ENCODE measurements around the gene IL1F10. TPM values are rescaled to one million over a fixed set of nuclear protein-coding genes. Genes with fewer than 3 reads are reported as not detected.

IL1F10 gene
- total RNA-seq, 1 experiment from 2014 or later = not detected

GRCh38 chr2:113077921-113078320 lies 10.2 kb downstream of the IL1F10 start:
- no peak for DNase-seq (ENCODE audit: low read depth in 1 of 2, low spot score in 2 of 2)
- H3K27me3 ChIP-seq (replicated peaks) = 0 out of 2 replicates have a peak, but pooled peaks cover 5% of the 10 kb centered on the region
- H3K4me3 ChIP-seq = no peak overlapping the region
- no peaks in the 10 kb centered on the region for H3K9me3 ChIP-seq (replicated peaks)
- H3K36me3 ChIP-seq = no peaks in the 10 kb centered on the region
- H3K4me1 ChIP-seq (replicated peaks) = no peaks in the 10 kb centered on the region
- H3K27ac ChIP-seq = no peak overlapping the region

GRCh38 chr2:113078350-113078839 lies 10.6 kb downstream of the IL1F10 start:
- Histone ChIP-seq H3K9me3 (replicated peaks) (no peaks in the 10 kb centered on the region), H3K27me3 (replicated peaks) (0 out of 2 replicates have a peak, but pooled peaks cover 5% of the 10 kb centered on the region), H3K4me3 (no peak overlapping the region), H3K36me3 (no peaks in the 10 kb centered on the region), H3K27ac (no peak overlapping the region), H3K4me1 (replicated peaks) (no peaks in the 10 kb centered on the region)
- DNase-seq (ENCODE audit: low read depth in 1 of 2, low spot score in 2 of 2) = no peak

DNA sequence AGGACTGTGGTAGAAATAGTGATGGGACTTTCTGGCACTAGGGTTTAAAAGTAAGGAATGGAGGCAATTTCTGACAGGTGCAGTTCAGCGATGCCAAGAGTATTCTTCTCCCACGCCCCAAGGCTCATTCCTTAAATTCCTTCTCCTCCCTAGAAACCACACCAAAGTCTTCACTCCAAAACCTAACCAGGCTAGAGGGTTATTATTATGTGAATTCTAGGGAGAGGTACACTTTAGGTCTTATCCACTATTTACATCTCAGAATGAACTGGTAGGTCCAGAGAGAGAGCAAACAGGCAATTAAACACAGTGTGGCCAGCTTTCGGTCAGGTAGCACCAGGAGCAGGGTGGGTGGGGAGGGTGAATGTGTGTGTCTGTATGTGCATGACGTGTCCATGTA lies 11.4 kb downstream of the IL1F10 start:
- H3K27me3 ChIP-seq (replicated peaks) = 0 out of 2 replicates have a peak, but pooled peaks cover 5% of the 10 kb centered on the region
- no peak overlapping the region for H3K4me3 ChIP-seq
- no peaks in the 10 kb centered on the region for H3K36me3 ChIP-seq
- no peaks in the 10 kb centered on the region for H3K4me1 ChIP-seq (replicated peaks)
- no peak overlapping the region for H3K27ac ChIP-seq
- no peaks in the 10 kb centered on the region for H3K9me3 ChIP-seq (replicated peaks)
- DNase-seq (ENCODE audit: low read depth in 1 of 2, low spot score in 2 of 2) = no peak

DNA sequence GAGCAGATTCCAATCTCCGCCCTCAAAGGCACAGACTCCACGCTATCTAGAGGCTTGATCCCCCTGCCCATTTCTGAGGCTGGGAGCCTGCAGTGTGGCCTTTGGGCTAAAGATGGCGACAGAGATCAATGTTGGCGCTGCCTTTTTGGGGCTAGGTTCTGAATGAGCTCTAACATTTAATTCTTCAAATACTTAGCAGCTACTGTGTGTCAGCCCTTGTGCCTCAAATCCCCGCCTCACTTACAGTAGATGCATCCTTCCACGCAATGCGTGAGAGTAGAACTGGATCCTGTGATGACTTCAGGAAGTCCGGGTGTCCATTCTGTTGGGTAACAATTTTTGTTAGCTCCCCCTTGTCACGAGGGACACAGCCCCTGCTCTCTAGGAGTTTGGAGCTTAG lies 12.4 kb downstream of the IL1F10 start:
- Histone ChIP-seq H3K27me3 (replicated peaks) (0 out of 2 replicates have a peak, but pooled peaks cover 7% of the 10 kb centered on the region), H3K4me1 (replicated peaks) (no peaks in the 10 kb centered on the region), H3K4me3 (no peak overlapping the region), H3K9me3 (replicated peaks) (no peaks in the 10 kb centered on the region), H3K27ac (no peak overlapping the region), H3K36me3 (no peaks in the 10 kb centered on the region)
- DNase-seq (ENCODE audit: low read depth in 1 of 2, low spot score in 2 of 2) = no peak

DNA sequence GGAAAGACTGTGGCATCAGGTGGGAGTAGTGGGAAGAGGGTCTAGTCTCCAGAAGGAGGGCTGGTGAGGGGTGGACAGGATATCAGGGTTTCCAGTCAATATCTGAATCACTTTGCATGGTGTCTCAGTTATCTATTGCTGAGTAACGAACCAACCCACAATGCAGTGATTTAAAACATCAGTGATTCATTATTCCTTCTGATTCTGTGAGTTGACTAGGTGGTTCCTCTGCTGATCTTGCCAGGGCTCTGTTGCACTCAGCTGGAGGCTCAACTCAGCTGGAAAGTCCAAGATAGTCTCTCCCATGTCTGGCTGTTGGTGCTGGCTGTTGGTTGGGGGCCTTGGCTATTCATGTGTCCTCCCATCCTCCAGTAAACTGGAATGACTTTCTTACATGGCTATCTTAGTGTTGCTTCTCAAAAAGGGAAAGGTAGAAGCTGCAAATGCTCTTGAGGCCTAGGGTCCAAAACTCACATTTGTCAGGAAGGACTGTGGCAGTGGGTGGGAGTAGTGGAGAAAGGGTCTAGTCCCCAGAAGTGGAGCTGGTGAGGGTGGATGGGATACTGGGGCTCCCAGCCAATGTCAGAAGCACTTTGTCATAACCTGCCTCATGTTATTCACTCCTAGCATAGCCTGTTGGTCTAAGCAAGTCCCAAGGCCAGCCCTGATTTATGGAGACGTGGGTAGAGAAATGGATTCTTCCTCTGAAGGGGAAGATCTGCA lies 13.9 kb downstream of the IL1F10 start:
- no peak for DNase-seq (ENCODE audit: low read depth in 1 of 2, low spot score in 2 of 2)
- H3K4me3 ChIP-seq = no peak overlapping the region
- no peaks in the 10 kb centered on the region for H3K9me3 ChIP-seq (replicated peaks)
- H3K27ac ChIP-seq = no peak overlapping the region
- H3K27me3 ChIP-seq (replicated peaks) = 0 out of 2 replicates have a peak, but pooled peaks cover 8% of the 10 kb centered on the region
- H3K4me1 ChIP-seq (replicated peaks) = no peaks in the 10 kb centered on the region
- no peaks in the 10 kb centered on the region for H3K36me3 ChIP-seq

GRCh38 chr2:113083296-113083695 lies 15.5 kb downstream of the IL1F10 start:
- Histone ChIP-seq H3K36me3 (no peaks in the 10 kb centered on the region), H3K9me3 (replicated peaks) (no peaks in the 10 kb centered on the region), H3K27me3 (replicated peaks) (0 out of 2 replicates have a peak, but pooled peaks cover 8% of the 10 kb centered on the region), H3K27ac (no peak overlapping the region), H3K4me1 (replicated peaks) (no peaks in the 10 kb centered on the region), H3K4me3 (no peak overlapping the region)
- DNase-seq (ENCODE audit: low read depth in 1 of 2, low spot score in 2 of 2) = no peak

DNA sequence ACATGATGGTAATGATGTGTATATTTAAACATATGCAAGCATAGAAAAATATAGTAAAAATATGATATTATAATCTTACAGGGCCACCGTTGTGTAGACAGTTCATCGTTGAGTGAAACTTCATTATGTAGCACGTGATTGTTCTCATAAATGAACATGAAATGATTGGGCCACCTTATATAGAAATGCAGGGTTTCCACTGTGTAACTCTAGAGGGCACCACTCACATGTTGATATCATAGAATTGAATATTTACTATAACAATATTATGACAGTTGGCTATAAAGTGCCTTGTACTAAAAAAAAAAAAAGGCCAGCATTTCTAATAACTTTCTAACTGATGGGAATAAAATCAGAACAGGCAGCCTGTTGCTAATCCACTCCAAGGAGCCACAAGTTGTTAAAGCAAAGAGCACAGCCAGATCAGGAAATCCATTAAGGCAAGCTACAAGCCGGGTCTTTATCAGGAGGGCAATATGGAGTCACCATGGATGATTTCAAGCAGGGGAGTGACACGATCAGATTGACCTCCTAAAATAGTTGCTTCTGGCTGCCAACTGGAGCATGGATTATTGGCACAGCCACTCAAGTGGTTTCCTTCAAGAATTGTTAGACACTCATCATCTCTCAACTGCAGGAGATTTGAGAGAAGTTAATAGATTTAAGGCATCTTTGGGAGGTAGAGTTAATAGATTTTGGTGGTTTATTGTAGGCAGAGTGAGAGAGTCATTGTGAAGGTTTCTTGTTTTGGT lies 16.7 kb downstream of the IL1F10 start:
- H3K4me3 ChIP-seq = no peak overlapping the region
- no peak for DNase-seq (ENCODE audit: low read depth in 1 of 2, low spot score in 2 of 2)
- no peaks in the 10 kb centered on the region for H3K36me3 ChIP-seq
- 0 out of 2 replicates have a peak, but pooled peaks cover 8% of the 10 kb centered on the region for H3K27me3 ChIP-seq (replicated peaks)
- no peak overlapping the region for H3K27ac ChIP-seq
- H3K9me3 ChIP-seq (replicated peaks) = no peaks in the 10 kb centered on the region
- no peaks in the 10 kb centered on the region for H3K4me1 ChIP-seq (replicated peaks)

DNA sequence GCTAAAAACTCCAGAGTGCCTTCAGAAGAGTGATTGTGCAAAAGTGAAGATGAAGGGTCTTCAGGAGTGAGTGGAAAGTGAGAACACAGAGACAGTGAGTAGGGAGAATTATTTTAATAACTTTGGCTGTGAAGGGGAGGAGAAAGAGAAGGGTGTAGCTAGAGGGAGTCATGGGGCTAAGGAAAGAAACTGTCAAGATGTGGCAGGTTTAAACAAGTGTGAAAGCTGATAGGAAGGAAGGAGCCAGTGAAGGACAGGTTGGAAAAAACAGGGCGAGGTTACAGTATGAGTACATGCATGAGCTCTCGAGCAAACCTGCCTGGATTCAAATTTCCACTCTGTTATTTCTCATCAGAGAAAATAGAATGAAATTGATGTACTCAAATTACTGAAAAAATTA lies 17.8 kb downstream of the IL1F10 start:
- Histone ChIP-seq H3K9me3 (replicated peaks) (no peaks in the 10 kb centered on the region), H3K4me1 (replicated peaks) (no peaks in the 10 kb centered on the region), H3K27ac (no peak overlapping the region), H3K4me3 (no peak overlapping the region), H3K36me3 (no peaks in the 10 kb centered on the region), H3K27me3 (replicated peaks) (0 out of 2 replicates have a peak, but pooled peaks cover 8% of the 10 kb centered on the region)
- no peak for DNase-seq (ENCODE audit: low read depth in 1 of 2, low spot score in 2 of 2)

GRCh38 chr2:113088213-113088992 lies 20.6 kb downstream of the IL1F10 start:
- no peaks in the 10 kb centered on the region for H3K36me3 ChIP-seq
- H3K9me3 ChIP-seq (replicated peaks) = no peaks in the 10 kb centered on the region
- no peak overlapping the region for H3K27ac ChIP-seq
- peaks cover 8% of the 10 kb centered on the region; the same call in 1 of the 2 replicates for H3K27me3 ChIP-seq (replicated peaks)
- DNase-seq (ENCODE audit: low read depth in 1 of 2, low spot score in 2 of 2) = no peak
- no peaks in the 10 kb centered on the region for H3K4me1 ChIP-seq (replicated peaks)
- no peak overlapping the region for H3K4me3 ChIP-seq

GRCh38 chr2:113089916-113090315 lies 22.1 kb downstream of the IL1F10 start:
- H3K9me3 ChIP-seq (replicated peaks) = no peaks in the 10 kb centered on the region
- H3K4me1 ChIP-seq (replicated peaks) = no peaks in the 10 kb centered on the region
- H3K27me3 ChIP-seq (replicated peaks) = peaks cover 4% of the 10 kb centered on the region; the same call in 1 of the 2 replicates
- H3K4me3 ChIP-seq = no peak overlapping the region
- H3K27ac ChIP-seq = no peak overlapping the region
- H3K36me3 ChIP-seq = no peaks in the 10 kb centered on the region
- no peak for DNase-seq (ENCODE audit: low read depth in 1 of 2, low spot score in 2 of 2)

DNA sequence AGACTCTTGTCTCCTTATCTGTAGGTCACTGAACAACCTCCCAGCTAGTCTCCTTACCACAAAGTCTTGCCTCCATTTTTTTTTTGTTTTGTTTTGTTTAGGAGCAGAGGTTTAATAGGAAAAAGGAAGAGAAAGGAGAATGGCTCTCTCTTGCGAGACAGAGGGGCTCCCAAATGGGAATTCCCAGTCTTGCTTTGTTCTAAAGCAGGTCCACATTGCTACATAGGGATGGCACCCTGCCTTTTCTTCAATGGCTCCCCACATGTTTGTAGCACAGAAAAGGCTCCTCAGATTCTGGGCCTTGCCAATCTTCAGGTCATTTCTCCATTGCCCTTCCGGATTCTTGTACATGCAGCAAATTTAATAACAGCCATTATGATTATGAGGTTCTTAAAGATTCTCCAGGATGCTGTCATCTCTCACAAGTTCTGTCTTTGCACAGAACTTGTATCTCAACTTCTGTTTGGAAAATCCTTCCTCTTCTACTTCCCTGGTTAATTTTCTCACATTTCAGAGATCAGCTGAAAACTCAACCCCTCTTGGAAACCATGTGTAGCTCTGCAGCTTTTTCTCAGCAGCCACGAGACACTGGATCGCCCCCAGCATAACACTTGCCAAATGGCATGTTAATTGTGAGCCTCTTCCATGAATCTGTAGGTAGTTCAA lies 23.6 kb downstream of the IL1F10 start:
- Histone ChIP-seq H3K27me3 (replicated peaks) (no peaks in the 10 kb centered on the region; the same call in 1 of the 2 replicates), H3K27ac (no peak overlapping the region), H3K4me1 (replicated peaks) (no peaks in the 10 kb centered on the region), H3K9me3 (replicated peaks) (no peaks in the 10 kb centered on the region), H3K4me3 (no peak overlapping the region), H3K36me3 (no peaks in the 10 kb centered on the region)
- no peak for DNase-seq (ENCODE audit: low read depth in 1 of 2, low spot score in 2 of 2)

DNA sequence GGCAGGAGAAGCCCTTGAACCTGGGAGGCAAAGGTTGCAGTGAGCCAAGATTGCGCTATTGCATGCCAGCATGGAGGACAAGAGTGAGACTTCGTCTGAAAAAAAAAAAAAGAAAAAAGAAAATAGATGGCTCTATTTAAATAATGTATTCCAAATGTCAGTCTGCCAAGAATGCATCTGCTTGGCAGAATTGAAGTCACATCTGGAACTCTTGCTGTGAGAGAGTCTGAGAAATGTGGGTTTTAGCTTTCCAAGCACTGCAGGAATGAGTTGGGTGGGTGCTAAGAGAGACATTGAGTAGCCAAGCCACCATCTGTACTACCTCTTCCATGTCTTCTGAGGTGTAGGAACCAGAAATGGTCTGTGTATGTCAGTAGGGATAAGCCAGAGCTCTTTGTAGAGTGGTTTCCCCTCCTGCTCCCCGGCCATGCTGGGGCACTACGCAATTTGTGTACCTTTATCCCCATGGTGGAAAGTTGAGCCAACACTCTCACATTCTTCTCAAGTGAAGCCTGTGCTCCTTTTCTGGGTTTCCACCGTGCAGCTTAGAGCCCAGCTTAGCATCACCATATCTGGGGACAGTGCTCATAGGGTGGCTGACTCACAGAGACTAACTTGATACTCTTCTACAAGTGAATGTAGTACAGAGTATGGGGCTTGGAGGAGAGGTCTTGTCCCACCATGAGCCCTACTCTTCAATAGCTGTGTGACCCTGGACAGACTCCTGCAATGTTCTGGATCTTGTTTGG lies 25.3 kb downstream of the IL1F10 start:
- no peaks in the 10 kb centered on the region for H3K36me3 ChIP-seq
- H3K27me3 ChIP-seq (replicated peaks) = no peaks in the 10 kb centered on the region; the same call in 1 of the 2 replicates

More for the DNA sequence above, 25.3 kb downstream of the IL1F10 start:
- no peak overlapping the region for H3K4me3 ChIP-seq
- DNase-seq (ENCODE audit: low read depth in 1 of 2, low spot score in 2 of 2) = no peak
- no peaks in the 10 kb centered on the region for H3K4me1 ChIP-seq (replicated peaks)
- no peaks in the 10 kb centered on the region for H3K9me3 ChIP-seq (replicated peaks)
- H3K27ac ChIP-seq = no peak overlapping the region

Data from SJSA1 (cell line).